OCI-LY3 (cell line): ENCODE data around the gene NR5A2.

Source experiments
- CTCF ChIP-seq: fragments of 200-600, 300-600 bp; sonication (generic); IDR thresholded peaks from 2 replicates; pipeline ENCODE4 v1.5.1; 2014; ENCODE audit warnings: antibody characterized with exemption, low read length, low read depth
- EZH2phosphoT487 ChIP-seq: fragments of 200-600 bp; shearing (Covaris generic); IDR thresholded peaks from 2 replicates; pipeline ENCODE4 v1.6.1; 2018; ENCODE audit warnings: antibody characterized with exemption, mixed run types, low read depth

GRCh38 chr1:200043336-200043668 lies 15.8 kb downstream of the NR5A2 start:
- TF ChIP-seq CTCF (no peak), EZH2phosphoT487 (no peak)
